ELR (cell line): ENCODE measurements around the gene U2AF1L4.
A peak's percentile ranks its signal among the peaks of the same experiment; 100 is the strongest.
"Not testable (repeated sequence)": the region's sequence is repeated elsewhere in the genome, so short reads cannot be mapped to it uniquely, and the experiment has no call there.

ENCODE experiments used
- DNase-seq: peaks from one replicate; pipeline ENCODE4 v3.0.0-alpha.2; 2015; ENCODE audit warnings: low read depth

Gene U2AF1L4

DNA sequence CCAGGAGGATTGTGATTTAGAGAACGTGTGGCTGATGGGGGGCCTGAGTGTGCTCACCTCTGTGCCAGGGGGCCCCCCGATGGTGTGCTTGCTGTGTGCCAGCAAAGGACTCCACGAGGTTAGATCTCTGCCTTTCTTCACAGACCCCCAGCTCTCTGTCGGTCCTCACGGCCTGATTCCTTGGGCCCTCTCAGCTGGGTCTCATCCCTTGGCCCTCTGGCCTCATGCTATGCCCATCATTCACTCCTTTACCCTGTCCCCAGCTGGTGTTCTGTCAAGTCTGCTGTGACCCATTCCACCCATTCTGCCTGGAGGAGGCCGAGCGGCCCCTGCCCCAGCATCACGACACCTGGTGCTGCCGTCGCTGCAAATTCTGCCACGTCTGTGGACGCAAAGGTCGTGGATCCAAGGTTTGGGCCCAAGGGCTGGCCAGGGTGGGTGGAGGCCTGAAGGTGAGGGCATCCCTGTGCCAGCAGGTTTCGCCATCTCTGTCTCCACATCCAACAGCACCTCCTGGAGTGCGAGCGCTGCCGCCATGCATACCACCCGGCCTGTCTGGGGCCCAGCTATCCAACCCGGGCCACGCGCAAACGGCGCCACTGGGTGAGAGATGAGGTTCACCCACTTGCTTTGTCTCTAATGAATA lies 19.9 kb downstream of the U2AF1L4 start:
- DNase-seq = no peak

DNA sequence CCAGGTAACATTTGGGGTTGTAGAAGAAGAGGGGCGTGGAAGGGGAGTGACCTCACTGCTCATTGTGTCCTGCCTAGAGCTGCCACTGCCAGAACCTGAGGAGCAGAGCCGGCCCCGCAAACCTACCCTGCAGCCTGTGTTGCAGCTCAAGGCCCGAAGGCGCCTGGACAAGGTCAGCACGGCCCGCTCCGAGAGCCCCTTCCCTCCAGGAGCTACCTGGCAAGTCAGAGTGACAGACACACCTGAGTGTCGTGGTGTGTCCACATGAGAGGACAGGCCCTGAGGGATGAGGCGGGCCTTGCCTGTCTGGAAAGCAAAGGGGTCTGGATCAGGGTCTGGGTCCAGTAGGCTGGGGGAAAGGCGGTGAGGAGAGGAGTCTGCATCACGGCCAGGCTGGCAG lies 20.7 kb downstream of the U2AF1L4 start:
- DNase-seq = no peak

DNA sequence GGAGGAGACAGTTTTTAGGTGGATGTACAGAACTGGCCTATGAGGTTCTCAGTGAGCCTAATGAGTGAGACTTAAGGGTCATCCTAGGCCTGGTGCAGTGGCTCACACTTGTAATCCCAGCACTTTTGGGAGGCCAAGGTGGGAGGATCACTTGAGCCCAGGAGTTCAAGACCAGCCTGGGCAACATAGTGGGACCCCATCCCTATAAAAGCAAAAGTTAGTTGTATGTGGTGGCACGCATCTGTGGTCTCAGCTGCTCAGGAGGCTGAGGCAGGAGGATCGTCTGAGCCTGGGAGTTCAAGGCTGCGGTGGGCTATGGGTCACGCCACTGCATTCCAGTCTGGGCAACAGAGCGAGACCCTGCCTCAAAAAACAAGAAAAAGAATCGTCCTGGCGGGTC lies 21.1 kb downstream of the U2AF1L4 start:
- DNase-seq = not testable (repeated sequence)

DNA sequence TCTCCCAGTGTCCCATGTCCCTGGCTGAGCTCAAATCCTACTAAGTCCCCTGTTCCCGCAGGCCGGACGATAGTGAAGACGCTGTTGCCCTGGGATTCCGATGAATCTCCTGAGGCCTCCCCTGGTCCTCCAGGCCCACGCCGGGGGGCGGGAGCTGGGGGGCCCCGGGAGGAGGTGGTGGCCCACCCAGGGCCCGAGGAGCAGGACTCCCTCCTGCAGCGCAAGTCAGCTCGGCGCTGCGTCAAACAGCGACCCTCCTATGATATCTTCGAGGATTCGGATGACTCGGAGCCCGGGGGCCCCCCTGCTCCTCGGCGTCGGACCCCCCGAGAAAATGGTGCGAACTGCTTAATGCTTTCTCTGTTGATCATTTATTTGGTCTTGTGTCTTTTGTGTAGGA lies 21.5 kb downstream of the U2AF1L4 start:
- no peak for DNase-seq

DNA sequence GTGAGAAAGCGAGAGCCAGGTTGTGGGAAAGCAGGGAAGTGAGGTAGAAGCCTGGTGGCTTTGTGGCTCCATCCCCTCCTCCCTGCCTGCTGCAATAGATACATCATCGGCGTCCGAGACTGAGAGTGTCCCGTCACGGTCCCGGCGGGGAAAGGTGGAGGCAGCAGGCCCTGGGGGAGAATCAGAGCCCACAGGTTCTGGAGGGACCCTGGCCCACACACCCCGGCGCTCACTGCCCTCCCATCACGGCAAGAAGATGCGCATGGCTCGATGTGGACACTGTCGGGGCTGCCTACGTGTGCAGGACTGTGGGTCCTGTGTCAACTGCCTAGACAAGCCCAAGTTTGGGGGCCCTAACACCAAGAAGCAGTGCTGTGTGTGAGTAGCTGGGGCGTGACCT lies 22.3 kb downstream of the U2AF1L4 start:
- DNase-seq = no peak

DNA sequence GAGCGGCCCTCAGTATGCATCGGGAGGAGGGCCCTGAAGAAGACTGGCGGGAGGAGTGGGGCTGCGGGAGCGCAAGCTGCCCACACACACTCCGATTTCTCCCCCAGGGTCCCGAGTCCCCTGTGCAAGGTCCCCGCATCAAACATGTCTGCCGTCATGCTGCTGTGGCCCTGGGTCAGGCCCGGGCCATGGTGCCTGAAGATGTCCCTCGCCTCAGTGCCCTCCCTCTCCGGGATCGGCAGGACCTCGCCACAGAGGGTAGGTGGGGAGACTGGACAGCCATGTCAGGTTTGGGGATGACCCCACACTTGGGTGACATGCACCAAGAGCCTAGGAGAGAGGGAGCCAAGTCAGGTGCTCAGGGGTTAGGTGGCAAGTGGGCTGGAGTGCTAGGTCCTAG lies 22.8 kb downstream of the U2AF1L4 start:
- DNase-seq = no peak

DNA sequence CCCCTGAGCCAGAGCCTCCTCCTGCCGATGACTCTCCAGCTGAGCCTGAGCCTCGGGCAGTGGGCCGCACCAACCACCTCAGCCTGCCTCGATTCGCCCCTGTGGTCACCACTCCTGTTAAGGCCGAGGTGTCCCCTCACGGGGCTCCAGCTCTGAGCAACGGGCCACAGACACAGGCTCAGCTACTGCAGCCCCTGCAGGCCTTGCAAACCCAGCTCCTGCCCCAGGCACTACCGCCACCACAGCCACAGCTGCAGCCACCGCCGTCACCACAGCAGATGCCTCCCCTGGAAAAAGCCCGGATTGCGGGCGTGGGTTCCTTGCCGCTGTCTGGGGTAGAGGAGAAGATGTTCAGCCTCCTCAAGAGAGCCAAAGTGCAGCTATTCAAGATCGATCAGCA lies 23.8 kb downstream of the U2AF1L4 start:
- no peak for DNase-seq

DNA sequence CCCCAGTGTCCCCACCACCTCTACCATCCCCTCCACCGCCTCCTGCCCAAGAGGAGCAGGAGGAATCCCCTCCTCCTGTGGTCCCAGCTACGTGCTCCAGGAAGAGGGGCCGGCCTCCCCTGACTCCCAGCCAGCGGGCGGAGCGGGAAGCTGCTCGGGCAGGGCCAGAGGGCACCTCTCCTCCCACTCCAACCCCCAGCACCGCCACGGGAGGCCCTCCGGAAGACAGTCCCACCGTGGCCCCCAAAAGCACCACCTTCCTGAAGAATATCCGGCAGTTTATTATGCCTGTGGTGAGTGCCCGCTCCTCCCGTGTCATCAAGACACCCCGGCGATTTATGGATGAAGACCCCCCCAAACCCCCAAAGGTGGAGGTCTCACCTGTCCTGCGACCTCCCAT lies 24.6 kb downstream of the U2AF1L4 start:
- no peak for DNase-seq

DNA sequence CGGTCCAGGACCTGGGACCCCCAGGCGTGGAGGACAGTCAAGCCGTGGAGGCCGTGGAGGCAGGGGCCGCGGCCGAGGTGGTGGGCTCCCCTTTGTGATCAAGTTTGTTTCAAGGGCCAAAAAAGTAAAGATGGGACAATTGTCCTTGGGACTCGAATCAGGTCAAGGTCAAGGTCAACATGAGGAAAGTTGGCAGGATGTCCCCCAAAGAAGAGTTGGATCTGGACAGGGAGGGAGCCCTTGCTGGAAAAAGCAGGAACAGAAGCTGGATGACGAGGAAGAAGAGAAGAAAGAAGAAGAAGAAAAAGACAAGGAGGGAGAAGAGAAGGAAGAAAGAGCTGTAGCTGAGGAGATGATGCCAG lies 25.1 kb downstream of the U2AF1L4 start:
- no peak for DNase-seq

DNA sequence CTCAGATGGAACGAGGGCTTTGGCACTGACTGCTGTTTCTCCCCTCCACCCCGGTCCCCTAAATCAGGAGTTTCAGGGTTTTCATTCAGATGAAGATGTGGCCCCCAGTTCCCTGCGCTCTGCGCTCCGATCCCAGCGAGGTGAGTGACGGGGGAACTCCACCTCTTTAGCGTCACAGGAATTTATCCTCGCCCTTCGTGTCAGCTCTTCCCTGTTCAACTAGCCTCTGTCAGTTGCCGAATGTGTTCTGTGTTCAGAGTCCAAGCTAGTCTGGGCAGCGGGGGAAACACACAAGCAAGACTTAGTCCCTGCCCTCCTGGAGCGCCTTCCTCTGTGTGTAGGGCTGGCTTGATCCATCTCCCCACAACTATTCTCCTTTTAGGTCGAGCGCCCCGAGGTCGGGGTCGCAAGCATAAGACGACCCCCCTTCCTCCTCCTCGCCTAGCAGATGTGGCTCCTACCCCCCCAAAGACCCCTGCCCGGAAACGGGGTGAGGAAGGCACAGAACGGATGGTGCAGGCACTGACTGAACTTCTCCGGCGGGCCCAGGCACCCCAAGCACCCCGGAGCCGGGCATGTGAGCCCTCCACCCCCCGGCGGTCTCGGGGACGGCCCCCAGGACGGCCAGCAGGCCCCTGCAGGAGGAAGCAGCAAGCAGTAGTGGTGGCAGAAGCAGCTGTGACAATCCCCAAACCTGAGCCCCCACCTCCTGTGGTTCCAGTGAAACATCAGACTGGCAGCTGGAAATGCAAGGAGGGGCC lies 25.6 kb downstream of the U2AF1L4 start:
- no peak for DNase-seq

DNA sequence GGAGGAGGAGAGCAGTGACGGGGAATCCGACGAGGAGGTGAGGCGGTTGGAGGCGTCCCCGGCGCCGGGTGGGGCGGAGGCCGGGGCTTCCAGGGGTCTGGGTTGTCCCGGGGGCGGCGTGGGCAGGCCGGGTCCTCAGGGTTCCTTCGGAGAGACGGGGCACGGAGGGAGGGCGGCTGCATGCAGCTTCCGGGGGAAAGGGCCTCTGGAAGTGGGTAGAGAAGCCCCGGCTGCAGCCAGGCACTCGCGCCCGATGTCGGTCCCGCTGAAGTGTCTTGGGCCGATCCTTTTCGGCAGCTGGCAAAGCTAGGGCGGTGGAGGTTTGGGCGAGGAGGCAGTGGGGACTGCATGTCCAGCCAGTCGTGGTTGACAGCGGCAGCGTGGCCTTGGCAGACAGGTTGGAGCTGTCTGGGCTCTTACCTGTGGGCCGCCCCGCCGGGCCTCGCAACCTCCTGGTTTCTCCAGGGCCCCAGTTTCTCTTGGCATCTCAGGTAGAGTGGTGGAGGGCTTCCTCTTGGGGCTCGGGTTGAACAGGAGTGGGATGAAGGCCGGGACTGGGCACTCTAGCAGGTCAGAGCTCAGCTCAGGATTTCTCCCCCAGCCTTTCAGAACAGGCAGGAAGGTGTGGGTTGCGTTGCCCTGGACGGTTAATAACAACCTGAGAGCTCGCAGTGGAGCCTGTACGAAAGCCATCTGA lies 26.7 kb downstream of the U2AF1L4 start:
- peak; percentile 47 for DNase-seq

DNA sequence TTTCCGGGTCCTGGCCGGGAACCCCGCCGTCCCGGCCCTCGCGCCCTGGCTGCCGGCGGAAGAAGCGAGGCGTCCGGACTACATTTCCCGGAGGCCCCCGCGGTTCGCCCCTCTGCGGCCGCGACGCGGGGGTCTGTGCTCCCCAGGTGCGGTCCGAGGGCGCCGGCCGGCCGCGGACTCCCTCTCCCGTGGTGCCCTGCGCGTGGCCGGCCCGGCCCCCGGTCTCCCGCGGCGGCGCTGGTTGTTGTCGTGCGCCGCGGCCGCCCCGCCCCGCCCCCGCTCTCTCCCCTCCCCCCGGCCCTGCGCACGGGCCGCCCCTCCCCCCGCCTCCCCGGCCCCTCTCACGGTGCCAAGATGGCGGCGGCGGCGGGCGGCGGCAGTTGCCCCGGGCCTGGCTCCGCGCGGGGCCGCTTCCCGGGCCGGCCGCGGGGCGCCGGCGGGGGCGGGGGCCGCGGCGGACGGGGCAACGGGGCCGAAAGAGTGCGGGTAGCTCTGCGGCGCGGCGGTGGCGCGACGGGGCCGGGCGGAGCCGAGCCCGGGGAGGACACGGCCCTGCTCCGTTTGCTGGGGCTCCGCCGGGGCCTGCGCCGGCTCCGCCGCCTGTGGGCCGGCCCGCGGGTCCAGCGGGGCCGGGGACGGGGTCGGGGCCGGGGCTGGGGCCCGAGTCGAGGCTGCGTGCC lies 27.4 kb downstream of the U2AF1L4 start, which contains the start of gene KMT2B:
TSS of gene KMT2B (plus strand) at position 339 of the 680 bp plus-strand sequence. CDS start at position 355, 16 bp downstream.
- DNase-seq = no peak

DNA sequence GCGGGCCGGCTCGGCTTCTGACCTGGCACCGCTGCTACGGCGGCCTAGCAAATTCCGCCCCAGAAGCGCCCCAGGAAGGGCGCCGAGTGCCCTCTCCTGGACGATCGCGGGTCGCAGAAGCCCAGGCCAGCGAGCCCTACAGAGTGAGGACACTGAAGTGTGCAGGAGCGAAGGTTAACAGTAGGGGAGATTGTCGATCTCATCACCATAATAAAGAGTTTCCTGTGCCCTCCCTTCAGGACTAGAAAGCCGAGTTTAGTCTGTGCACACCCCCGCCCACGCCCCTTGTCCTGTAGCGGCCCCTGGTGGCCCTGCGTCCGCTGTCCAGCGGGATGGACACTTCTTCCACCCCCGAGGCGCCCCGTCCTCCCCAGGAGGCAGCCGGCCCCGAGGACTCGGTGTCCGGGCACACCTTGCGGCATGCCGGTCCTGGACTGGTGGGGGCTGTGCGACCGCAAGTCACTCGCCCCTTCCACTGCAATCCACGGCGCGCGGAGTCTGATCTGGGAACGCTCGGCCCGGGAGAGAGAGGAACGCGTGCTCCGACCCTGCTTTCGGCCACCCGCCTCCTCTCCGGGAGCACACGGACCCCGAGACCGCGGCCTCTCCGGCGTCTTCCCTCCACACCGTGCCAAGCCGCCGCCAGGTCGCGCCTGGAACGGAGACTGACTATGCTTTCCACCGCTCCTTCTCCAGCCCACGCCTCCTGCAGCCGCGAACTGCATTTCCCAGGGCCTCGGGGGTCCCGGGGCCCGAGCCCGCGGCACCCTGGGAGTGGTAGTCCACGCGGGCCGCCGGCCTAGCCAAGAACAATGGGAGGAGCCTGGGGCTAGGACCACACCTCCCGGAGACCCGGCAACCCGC lies 28.2 kb downstream of the U2AF1L4 start:
- DNase-seq = peak; percentile 95

DNA sequence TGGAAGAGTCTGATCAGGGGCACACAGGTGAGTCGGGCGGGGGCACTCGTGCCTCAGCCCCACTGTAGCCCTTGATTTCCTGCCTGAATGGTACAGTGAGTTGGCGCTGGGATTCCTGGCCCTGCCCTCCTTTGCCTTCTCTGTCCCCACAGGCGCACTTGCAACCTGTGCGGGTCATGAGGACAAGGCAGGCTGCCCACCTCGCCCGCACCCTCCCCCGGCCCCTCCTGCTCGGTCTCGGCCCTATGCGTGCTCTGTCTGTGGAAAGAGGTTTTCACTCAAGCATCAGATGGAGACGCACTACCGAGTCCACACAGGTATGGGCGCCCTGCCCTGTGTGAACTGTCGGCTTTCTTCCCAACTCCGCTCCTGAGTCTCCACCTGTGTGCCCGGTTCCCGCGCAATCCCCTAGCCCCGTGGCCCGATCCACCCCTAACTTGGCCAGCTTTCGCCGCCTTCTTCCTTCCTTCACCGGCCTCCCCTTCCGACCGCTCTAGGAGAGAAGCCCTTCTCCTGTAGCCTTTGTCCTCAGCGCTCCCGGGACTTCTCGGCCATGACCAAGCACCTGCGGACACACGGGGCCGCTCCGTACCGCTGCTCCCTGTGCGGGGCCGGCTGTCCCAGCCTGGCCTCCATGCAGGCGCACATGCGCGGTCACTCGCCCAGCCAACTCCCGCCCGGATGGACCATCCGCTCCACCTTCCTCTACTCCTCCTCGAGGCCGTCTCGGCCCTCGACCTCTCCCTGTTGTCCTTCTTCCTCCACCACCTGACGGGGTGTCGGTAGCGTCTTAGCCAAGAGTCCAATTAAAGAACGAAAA lies 29.0 kb downstream of the U2AF1L4 start:
- DNase-seq = no peak

DNA sequence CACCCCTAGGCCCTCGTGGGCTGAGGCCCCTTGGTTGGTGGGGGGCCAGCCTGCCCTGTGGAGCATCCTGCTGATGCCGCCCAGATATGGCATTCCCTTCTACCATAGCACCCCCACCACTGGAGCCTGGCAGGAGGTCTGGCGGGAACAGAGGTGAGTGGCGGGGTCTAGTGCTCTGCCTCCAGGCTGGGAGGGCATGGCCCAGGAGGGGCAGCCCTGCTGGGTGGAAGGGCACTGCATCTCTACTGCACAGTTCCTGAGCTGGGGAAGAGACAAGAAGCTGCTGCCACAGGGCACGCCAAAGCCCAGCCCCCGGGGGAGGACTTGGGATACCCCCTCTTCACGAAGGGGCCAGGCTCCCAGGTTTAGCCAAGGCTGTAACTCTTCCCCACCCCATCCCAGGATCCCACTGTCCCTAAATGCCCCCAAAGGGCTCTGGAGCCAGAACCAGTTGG lies 29.8 kb downstream of the U2AF1L4 start:
- no peak for DNase-seq

DNA sequence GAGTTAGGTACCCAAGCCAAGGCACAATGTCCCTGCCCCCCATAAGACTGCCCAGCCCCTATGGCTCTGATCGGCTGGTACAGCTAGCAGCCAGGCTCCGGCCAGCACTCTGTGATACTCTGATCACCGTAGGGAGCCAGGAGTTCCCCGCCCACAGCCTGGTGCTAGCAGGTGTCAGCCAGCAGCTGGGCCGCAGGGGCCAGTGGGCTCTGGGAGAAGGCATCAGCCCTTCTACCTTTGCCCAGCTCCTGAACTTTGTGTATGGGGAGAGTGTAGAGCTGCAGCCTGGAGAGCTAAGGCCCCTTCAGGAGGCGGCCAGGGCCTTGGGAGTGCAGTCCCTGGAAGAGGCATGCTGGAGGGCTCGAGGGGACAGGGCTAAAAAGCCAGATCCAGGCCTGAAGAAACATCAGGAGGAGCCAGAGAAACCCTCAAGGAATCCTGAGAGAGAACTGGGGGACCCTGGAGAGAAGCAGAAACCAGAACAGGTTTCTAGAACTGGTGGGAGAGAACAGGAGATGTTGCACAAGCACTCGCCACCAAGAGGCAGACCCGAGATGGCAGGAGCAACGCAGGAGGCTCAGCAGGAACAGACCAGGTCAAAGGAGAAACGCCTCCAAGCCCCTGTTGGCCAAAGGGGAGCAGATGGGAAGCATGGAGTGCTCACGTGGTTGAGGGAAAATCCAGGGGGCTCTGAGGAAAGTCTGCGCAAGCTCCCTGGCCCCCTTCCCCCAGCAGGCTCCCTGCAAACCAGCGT lies 30.4 kb downstream of the U2AF1L4 start:
- no peak for DNase-seq

DNA sequence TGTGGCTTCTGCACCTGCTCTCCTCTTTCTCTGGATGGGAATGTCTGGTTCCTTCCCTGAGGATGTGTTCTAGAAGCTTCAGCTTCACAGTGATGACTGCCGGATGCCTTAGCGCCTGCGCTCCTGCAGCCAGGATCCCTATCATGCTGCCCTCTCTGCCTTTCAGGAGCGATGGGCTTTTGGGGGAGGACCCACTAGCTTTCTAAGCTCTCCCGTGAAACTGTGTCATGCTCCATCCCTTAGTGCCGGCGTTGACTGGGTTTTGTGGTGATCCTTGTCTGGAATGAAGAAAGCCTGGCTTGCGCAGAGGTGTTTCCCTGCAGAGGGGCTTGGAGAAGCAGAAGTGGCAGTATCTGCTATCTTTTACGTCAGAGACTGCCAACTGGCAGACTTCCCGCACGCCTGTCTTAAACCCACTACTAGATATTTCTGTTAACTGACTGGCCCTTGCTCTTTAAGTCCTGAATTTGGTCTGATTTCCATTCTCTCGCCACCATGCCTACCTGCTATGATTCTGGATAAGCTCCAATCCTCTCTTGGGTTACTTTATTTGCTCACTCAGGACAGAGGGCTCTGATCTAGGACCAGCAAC lies 31.2 kb downstream of the U2AF1L4 start:
- DNase-seq = no peak

DNA sequence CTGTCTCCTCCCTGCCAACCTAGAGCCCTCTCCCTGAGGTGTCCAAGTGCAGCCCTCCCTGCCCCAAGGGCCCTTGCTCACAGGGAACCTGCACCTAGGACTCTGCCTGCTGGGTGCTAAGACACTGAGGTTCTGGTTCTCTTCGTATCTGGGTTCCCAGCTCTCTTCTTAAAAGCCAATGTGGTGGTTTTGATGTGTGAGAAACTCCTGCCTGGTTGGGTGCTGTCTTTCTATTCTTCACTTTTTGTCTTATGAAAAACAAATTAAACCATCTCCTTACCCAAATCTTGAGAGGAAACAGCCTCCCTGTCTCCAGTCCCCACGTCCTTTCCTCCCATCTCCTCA lies 31.7 kb downstream of the U2AF1L4 start:
- DNase-seq = no peak
